HG02588 (cell line): ENCODE measurements around the gene BCL11B.

Source experiments
- ATAC-seq: cut with Tn5 transposase; IDR thresholded peaks from one replicate; pipeline ENCODE4 v1.9.1; 2021; ENCODE audit warnings: mild to moderate bottlenecking, moderate library complexity; ENCODE audit not compliant: unreplicated experiment

BCL11B gene

DNA sequence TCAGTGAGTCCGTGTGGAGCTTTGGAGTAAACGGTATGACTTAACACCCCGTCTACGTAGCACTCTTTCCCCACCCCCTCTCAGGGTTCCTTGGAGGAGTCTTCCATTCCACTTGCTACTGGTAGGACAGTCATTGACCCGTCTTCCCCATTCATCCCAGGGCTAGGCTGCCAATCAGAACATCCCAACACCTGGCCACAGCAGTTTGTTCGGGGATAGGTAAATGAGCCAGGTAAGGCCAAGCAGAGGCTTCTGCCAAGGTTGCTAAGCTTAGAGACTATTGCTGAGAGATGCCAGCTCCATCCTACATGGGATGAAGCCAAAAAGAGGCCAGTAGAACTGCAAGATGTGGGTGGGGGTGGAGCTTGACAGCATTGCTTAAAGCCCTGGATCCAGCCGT is 130.8 kb downstream of the BCL11B start:
- no peak for ATAC-seq

DNA sequence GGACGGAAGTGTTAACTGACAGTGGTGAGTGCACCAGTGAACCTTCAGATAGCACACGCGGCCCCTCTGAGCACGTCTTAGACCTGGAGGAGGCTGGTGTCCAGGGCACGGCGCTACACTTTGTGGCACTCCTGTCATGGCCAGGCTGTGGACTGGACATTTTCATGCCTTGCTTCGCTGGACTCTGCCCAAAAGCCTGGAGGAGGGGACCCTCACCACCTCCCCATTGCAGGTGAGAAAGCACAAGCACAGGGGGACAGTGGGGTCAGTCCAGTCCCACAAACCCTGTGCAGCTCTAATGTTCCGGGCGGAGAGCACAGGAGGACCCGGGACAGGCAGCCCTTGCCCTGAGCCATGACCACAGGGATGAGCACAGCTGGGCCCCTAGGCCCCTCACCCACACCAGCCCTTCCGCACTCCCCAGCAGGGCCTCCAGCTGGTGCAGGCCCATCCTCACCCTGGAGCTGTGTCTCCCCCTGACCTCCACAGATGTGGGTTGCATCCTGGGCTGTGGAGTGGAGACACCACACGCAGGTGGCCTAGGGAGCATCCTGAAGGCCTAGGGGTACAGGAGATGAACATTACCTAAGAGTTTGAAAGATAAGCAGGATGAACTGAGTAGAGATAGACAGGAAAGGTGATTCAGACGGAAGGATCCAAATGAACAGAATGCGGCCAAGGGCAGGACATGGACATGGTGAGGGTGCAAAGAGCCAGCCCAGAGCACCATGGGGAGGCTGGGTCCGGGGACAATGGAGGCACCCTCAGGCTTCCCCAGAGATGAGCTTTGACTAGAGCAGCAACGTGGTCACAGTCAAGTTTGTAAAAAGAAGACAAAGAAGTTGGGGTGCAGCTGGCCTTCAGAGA is 132.8 kb downstream of the BCL11B start:
- ATAC-seq, result no peak

DNA sequence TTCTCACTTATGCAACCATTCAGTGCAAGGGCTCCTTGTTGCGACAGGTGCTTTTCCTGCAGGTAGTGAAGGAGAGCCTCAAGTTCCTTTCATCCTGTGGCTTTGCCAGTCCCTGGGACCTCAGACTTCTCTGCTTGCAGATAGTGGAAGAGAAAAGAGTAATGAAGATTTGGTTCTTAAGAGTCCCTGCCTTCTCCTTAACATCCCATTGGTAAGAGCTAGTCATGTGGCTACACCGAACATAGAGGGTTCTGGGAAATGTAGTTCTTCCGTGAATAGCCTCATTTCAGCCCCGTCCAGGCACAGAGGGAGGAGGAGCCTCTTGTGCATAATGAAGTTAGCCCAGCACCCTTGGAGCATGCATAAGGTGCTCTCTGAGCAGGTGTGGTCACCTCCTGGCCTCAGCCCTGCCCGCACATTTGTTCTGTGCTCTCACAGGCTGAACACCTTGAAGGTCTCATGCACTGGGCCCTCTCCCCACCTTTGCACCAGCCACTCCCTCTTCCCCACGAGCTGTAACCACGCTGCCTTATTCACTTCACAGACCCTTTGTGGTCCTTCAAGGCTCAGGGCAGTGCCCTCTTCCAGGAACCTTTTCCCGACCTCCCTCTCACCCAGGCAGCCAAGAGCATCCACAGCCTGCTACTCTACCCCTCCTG is 134.0 kb downstream of the BCL11B start:
- ATAC-seq, result no peak

DNA sequence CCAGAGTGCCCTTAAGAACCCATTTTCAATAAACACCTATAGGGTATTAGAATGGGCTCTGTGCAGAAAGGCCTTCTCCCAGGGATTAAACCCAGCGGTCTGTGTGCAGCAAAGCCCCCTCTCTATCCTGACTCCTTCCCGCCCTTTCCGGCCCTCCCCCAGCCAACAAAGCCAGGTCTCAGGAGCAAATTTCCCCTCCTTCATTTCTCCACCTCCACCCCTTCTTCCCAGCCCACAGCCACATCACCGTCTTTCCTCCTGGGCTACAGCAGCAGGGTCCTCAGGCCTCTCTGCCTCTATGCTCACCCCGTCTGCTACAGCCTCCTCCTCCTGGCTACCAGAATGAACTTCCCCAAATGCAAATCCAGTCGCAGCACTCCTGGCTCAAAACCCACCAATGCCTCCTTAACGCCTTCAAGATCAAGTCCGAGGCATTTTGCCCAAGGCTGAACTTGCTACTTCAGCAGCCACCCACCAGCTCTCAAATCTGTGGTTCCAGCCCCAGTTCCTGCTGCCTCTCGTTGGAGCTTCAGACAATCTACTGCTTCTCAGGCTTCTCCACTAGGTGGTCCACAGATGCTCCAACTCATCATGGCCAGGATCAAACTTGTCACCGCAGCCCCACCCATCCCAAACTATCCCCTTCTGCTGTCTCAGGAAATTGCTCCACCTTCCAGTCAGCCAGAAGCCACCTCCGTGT is 134.8 kb downstream of the BCL11B start:
- ATAC-seq, result no peak

DNA sequence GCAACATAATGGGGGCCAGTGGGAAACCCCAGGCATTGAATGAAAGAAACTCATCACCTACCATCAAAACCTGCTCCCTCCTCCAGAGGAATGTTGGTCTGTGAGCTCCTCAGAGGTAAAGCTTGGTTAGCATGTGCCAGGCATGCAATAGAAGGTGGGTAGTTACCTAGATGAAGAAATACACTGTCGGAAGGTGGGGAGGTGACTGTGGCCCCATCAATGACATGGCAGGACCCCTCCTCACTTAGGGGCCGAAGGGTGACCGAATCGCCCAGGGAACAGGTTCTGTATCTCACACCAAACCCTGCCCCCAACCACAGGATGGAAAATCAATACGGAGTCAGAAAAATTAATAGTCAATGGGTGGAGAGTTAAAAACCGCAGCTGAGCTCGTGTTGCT is 135.6 kb downstream of the BCL11B start:
- no peak for ATAC-seq

DNA sequence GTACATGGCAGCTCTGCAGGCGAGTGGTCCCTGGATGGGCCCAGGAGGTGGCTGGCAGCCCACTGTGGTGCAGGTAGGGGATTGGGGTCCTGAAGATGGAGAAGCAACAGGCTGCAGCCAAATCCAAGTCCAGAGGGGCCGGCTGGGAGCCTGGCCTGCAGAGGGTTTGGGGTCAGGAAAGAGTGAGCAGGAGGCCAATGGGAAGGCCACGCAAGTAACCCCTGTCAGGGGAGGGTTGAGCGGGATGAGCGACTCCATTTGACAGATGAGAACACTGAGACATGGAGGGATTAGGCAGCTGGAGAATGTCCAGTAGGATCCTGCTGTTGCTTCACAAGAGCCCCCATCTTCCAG is 136.0 kb downstream of the BCL11B start:
- no peak for ATAC-seq

DNA sequence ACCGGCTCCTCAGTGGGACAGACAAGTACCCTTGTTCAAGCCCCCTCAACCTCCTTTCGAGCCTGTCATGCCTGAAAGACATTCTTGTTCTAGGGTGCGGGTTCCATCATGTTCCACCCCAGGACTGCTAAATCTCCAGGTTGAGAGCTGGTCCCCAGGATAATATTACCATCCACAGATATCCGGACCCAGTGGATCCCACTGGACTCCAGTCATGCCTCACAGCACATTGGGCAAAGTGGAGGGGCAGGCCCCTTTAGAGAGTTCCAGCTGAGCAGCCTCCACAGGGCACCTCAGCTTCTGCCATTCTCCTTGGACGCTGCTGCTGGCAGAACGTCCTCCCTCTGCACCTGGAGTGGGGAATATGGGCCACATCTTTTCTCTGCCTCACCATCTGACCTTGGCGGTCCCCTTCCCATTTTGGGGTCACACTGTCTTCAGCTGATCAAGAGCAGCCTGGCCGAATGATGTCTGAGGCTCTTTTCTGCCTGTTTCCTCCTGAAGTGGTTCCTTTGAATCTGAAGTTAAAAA is 137.4 kb downstream of the BCL11B start:
- no peak for ATAC-seq

DNA sequence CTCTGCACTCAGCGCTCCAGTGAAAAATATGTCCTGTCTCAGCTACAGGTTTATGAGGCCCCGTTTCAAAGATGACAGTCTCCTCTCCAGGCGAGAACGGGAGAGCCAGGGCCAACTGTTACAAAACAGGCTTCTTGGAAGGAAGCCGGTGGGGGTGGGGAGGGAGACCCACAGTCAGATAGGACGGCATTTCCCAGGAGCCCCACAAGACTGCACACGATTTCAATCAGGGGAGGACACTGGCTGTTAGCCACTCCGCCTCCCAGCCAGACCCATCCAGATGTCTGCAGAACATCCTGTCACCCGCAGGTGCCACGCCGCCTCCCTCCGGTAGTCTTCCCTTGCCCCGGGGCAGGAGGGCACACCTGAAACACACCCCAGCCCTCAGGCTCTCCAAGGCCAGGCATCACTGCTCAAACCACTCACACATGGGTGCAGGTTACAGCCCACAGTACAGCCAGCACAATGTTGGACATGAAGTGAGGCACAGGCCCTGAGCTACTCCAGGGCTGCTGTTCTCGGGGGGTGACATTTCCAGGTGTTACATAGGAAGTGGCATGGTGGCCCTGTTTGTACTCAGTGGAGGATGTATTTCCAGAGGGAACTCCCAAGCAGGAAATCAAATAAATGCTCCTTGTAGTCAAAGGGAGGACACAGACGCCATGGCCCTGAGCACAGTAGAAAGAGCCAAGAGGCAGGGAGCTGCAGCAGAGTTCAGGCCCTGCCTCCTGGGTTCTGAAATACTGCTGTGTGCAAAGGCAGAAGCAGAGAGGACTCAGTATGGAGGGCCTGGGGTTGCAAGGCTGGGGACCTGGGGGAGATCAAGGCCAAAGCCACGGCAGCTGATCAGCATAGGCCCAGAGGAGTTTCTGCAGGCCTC is 138.1 kb downstream of the BCL11B start:
- no peak for ATAC-seq

DNA sequence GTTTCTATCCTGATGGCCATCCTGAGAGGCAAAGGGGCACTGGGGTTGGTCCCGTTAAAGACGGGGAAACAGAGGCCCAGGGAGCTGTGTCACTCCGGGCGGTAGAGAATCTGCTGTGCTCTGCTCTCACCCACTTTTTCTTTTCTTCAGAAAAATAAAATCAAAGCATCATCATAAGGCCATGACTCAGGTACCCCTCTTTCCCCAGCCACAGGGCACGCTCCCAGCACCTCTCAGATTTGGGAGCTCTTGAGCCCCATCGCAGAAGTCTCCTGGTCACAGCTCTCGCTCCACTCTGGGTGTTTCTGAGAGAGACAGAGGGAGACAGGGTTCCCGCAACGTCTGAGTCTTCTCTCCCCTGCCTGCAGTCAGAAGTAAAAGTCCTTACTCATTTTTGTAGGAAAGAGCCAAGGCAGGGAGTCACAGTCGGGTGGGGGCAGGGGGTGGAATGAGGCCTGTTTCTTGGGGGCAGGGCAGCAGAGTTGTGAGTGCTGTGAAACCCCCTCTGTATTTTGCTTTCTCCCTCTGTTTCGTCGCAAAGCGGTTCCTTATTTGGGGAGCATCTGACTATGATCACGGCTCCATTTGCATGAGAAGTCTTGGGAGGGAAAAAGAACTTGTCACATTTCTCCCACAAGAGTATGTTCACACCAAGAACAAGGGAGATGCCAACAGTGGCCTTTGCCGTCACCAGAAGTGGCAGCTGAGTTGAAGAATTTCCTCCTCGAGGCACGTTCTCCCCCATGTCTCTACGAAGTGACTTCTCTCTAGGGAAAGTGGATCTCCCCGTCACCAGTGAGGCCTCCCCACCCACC is 139.0 kb downstream of the BCL11B start:
- ATAC-seq, result no peak

DNA sequence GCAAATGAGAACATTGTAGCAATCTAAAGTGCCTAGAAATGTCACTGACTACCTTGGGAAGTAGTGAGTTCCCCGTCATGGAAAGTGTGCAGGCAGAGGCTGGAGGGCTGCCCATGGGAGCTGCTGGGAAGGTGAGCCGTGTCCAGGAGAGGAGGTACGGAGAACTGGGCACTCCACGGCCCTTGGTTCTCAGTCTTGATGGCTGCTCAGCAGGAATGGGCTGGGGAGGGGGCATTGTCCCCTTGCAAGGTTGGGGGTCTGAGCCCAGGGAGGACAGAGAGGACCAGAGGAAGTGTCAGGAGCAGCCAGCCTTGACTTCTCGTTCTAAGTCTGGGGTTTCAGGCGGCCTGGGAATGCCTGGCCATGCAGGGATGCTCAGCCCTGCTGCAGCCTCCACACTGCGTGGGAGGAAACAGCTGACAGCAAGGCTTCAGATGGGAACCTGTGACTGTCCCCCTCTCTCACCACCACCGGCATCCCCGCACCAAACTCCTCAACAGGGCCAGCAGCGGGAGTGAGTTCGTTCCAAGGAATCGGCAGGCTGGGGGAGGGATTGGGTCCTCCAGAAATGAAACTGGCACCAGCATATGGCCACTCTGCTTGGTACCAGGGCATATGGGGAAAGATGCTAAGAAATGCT is 140.2 kb downstream of the BCL11B start:
- ATAC-seq, result no peak

DNA sequence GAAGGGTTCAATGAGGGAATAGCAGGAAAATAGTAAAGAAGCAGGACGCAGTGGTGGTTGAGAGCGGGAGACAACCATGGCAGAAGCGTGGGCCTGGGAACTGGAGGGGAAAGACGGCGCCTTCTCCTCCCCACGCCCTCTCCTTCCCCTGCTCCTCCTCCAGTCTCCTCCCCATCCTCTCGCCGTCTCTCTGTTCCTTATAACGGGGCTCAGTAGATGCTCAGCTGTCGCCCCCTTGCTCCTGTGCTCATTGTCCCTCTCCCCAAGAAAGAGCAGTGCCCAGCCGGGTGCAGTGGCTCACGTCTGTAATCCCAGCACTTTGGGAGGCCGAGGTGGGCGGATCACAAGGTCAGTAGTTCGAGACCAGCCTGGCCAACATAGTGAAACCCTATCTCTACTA is 142.0 kb downstream of the BCL11B start:
- ATAC-seq, result no peak

DNA sequence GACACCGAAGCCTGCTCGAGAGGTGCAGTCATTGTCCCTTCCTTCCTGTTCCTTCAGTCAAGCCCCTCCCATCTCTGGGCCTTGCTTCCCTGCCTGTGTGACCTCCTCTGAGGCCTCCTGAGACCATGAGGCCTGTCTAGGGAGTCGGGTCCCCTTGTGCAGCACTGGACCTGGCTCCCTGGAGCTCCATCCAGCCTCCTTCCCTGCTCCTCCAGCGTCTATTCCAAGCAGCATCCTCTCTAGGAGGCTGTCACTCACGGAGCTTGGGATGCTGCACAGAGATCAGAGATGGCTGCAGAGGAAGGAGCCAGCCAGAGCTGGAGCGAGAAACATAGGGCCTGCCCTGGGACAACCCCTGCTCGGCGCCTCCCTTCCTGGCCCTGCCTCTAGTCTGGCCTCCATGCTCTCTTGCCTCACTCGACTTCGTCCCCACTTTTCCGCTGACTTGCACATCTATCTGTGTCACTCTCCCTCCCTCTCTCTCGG is 142.7 kb downstream of the BCL11B start:
- no peak for ATAC-seq

DNA sequence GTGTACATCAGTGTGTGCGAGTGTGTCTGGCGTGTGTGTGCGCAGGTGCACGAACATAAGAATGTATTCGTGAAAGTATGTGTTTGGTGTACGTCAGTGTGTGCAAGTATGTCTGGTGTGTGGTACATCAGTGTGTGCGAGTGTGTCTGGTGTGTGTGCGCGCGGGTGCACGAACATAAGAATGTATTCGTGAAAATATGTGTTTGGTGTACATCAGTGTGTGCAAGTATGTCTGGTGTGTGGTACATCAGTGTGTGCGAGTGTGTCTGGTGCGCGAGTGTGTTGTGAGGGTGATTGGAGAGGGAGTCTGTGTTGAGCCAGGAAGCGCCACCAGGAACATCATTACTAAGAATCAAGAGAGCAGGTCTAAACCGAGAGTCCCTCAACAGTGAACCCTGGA is 143.8 kb downstream of the BCL11B start:
- no peak for ATAC-seq

DNA sequence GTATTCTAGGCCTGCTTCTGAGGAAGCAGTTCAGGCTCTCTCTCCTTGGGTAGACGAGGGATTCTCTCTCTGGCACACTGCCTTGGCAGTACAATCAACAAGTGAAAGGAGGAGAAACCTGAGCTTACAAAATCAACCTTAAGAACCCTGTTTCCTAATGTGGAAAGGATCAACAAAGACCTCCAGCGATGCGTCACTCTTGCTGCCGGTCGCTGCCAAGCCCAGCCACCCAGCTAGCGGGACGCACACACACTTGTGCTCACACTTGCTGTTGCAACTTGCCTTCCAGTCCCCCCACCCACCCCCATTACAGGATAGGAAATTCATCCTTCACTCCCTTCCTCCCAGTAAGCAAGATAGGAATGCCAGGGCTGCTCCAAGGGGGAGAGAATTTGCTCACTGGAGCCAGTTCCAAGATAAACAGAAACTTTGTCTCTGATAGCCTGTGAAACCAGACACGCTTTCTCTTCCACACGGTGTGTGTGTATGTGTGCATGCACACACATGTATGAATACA is 144.3 kb downstream of the BCL11B start:
- no peak for ATAC-seq

DNA sequence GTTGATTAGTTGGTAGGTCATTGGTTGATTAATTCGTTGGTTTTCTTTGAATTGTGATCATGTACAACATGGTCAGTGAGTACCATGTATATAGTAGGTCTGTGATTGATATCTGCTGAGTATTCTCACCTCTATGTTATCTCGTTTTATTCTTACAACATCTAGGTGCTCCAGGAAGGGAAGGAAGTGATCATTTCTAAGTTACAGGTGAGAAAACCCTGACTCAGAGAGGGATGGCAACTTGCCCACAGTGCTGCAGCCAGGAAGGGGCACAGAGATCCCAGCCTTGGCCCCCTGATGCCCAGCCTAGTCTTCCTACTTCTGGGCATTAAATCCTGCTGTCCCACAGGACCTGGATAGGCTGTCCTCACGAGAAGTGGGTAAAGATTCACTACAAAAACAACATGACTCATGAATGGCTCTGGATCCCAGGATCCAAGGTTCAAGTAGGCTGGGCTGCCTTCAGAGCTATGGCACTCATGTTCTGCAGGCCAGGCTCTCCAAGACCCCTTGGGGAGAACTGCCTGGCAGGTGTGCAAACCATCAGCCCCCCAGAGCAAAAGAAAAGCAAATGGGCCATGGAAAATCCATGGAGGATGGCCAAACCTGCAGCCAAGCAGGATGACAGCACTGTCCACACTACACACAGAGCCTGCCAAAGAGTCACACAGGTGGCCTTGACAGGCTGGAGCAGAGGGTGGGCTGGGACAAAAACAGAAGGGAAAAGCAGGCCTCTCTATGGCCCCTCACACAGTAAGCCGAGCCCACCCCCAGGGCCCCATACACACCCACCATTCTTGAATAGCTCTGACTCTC is 146.2 kb downstream of the BCL11B start:
- no peak for ATAC-seq

DNA sequence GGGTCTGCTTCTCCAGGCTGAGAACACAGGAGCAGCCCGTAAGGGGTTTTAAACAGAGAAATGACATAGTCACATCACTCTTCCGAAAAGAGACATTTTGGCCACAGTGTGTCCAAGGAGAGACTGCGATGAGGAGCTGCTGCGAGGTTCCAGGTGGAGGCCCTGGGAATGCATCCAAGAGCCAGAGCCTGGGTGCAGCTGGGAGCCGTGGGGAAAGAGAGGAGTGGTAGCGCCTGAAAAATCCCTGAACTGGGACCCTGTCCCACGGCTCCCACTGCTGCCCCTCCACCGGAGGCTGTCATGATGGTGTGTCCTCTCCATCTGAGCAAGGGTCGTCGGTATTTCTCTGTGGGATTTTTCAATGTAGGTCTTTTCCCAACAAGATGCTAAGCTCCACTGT is 146.9 kb downstream of the BCL11B start:
- ATAC-seq, result no peak

DNA sequence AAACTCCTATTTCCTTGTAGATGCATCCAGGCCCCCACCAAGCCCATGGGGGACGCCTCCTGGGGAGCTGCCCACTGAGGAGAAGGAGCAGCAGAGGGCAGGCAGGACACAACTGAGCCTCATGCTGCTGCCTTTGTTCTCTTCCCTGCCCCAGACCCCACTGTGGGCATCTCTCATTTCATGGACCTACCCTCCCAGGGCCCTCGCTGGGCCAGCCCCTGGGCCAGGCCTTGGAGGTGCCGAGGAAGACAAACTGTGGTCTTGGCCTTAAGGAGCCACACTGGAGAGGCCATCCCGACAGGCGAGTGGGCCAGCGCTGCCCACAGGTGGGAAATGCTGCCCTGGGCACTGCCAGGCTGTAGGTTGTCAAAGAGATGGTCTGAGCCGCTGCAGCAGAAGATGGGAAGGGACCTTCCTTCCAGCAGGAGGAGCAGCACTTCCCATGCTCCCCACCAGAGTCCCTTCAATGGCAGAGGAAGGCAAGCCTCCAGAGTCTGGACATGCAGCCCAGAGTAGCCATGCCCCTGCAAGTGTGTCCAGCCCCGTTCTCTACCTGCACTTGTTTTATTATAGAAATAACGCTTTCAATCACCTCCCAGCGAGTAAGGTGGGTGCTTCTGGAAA is 147.4 kb downstream of the BCL11B start:
- ATAC-seq, result no peak
